Astrocyte (in vitro differentiated cells and primary cell): Measurements from ENCODE around the gene LRRC8D. TPM values are rescaled to one million over a fixed set of nuclear protein-coding genes. Genes with fewer than 3 reads are reported as not detected.

Experiments used
- DNase-seq: peaks from one replicate; pipeline ENCODE4 v3.0.0-alpha.2; 2010; ENCODE audit warnings: low read depth
- FAIRE-seq: peaks from 2 replicates; lab custom pipeline; 2011; peaks lifted over from hg19 to GRCh38; lab: Jason Lieb, UNC
- H2AFZ ChIP-seq: 2 replicates; pipeline ENCODE4 v1.6.0; 2012; ENCODE audit warnings: low read depth, low read length, inconsistent platforms
- H3K27ac ChIP-seq: 2 replicates; pipeline ENCODE4 v1.5.1; 2011; ENCODE audit warnings: low read depth, low read length, inconsistent platforms
- H3K27me3 ChIP-seq: 2 replicates; pipeline ENCODE4 v1.6.0; 2011; ENCODE audit warnings: low read length, inconsistent platforms; ENCODE audit not compliant: insufficient read depth
- H3K36me3 ChIP-seq: 2 replicates; pipeline ENCODE4 v1.5.1; 2011; ENCODE audit warnings: low read length, inconsistent platforms; ENCODE audit not compliant: insufficient read depth
- H3K4me1 ChIP-seq: 2 replicates; pipeline ENCODE4 v1.5.1; 2011; ENCODE audit warnings: low read length, inconsistent platforms; ENCODE audit not compliant: insufficient read depth
- H3K4me2 ChIP-seq: 2 replicates; pipeline ENCODE4 v1.6.0; 2012; ENCODE audit warnings: low read length, inconsistent platforms
- H3K4me3 ChIP-seq: 2 replicates; pipeline ENCODE4 v1.5.1; 2011; ENCODE audit warnings: low read depth, mild to moderate bottlenecking, low read length, inconsistent platforms; ENCODE audit not compliant: insufficient read depth
- H3K79me2 ChIP-seq: 2 replicates; pipeline ENCODE4 v1.6.0; 2012; ENCODE audit warnings: mild to moderate bottlenecking, low read length, inconsistent platforms; ENCODE audit not compliant: insufficient read depth
- H3K9ac ChIP-seq: 2 replicates; pipeline ENCODE4 v1.6.0; 2012; ENCODE audit warnings: mild to moderate bottlenecking, low read length, inconsistent platforms
- H3K9me3 ChIP-seq: 2 replicates; pipeline ENCODE4 v1.5.1; 2012; ENCODE audit warnings: low read depth, mild to moderate bottlenecking, low read length, inconsistent platforms; ENCODE audit not compliant: insufficient read depth
- H4K20me1 ChIP-seq: 2 replicates; pipeline ENCODE4 v1.6.0; 2012; ENCODE audit warnings: low read length, inconsistent platforms; ENCODE audit not compliant: insufficient read depth
- H3K27ac Mint-ChIP-seq: one replicate; pipeline ENCODE4 v1.8.0; 2021; ENCODE audit warnings: mild to moderate bottlenecking, mixed read lengths; ENCODE audit not compliant: unreplicated experiment
- H3K27me3 Mint-ChIP-seq: one replicate; pipeline ENCODE4 v1.8.0; 2021; ENCODE audit warnings: low read depth, mixed read lengths; ENCODE audit not compliant: unreplicated experiment
- H3K36me3 Mint-ChIP-seq: one replicate; pipeline ENCODE4 v1.8.0; 2021; ENCODE audit warnings: low read depth, mixed read lengths; ENCODE audit not compliant: unreplicated experiment
- H3K4me1 Mint-ChIP-seq: one replicate; pipeline ENCODE4 v1.8.0; 2021; ENCODE audit warnings: low read depth, mixed read lengths; ENCODE audit not compliant: unreplicated experiment
- H3K4me3 Mint-ChIP-seq: one replicate; pipeline ENCODE4 v1.8.0; 2021; ENCODE audit warnings: mild to moderate bottlenecking, moderate library complexity, mixed read lengths; ENCODE audit not compliant: unreplicated experiment
- H3K9me3 Mint-ChIP-seq: one replicate; pipeline ENCODE4 v1.8.0; 2021; ENCODE audit warnings: mild to moderate bottlenecking, mixed read lengths; ENCODE audit not compliant: unreplicated experiment
- EZH2 ChIP-seq: IDR thresholded peaks from 2 replicates; pipeline ENCODE4 v1.6.1; 2012; ENCODE audit warnings: mild to moderate bottlenecking, low read length, inconsistent platforms; ENCODE audit not compliant: insufficient read depth
- total RNA-seq: library from RNA; stranded (reverse); gene quantifications from 2 replicates; pipeline ENCODE4 v1.2.1, GENCODE V29; 2021
- TF ChIP-seq, protein P1 (sequence below): IDR thresholded peaks from 2 replicates; pipeline ENCODE4 v1.5.1; 2011; ENCODE audit warnings: low read depth, mild to moderate bottlenecking, inconsistent platforms, low read length, moderate library complexity; ENCODE audit not compliant: insufficient read depth

Gene LRRC8D
- total RNA-seq, 1 donor from 2014 or later = 36.9 TPM

GRCh38 chr1:89834083-89834704 is 13.4 kb downstream of the LRRC8D start:
- DNase-seq (no peak), FAIRE-seq (no peak)
- Histone ChIP-seq H3K27me3 (no peaks in the 10 kb centered on the region), H3K9me3 (no peaks in the 10 kb centered on the region), H3K9ac (no peak overlapping the region), H3K27ac (no peak overlapping the region), H3K4me3 (no peak overlapping the region), H2AFZ (no peak overlapping the region), H3K4me1 (no peaks in the 10 kb centered on the region), H4K20me1 (no peaks in the 10 kb centered on the region), H3K79me2 (no peaks in the 10 kb centered on the region), H3K36me3 (no peaks in the 10 kb centered on the region), H3K4me2 (no peak overlapping the region)
- Mint-ChIP-seq H3K27me3 (no peaks in the 10 kb centered on the region), H3K4me1 (peaks cover 38% of the 10 kb centered on the region), H3K9me3 (no peaks in the 10 kb centered on the region), H3K4me3 (no peak overlapping the region), H3K27ac (no peak overlapping the region), H3K36me3 (no peaks in the 10 kb centered on the region)
- TF ChIP-seq EZH2 = no peak
- TF ChIP-seq, protein P1, sequence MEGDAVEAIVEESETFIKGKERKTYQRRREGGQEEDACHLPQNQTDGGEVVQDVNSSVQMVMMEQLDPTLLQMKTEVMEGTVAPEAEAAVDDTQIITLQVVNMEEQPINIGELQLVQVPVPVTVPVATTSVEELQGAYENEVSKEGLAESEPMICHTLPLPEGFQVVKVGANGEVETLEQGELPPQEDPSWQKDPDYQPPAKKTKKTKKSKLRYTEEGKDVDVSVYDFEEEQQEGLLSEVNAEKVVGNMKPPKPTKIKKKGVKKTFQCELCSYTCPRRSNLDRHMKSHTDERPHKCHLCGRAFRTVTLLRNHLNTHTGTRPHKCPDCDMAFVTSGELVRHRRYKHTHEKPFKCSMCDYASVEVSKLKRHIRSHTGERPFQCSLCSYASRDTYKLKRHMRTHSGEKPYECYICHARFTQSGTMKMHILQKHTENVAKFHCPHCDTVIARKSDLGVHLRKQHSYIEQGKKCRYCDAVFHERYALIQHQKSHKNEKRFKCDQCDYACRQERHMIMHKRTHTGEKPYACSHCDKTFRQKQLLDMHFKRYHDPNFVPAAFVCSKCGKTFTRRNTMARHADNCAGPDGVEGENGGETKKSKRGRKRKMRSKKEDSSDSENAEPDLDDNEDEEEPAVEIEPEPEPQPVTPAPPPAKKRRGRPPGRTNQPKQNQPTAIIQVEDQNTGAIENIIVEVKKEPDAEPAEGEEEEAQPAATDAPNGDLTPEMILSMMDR = no peak

GRCh38 chr1:89836252-89837035 is 15.6 kb downstream of the LRRC8D start:
- H3K4me1 Mint-ChIP-seq = peaks cover 40% of the 10 kb centered on the region
- H3K27ac Mint-ChIP-seq = no peak overlapping the region
- no peaks in the 10 kb centered on the region for H3K36me3 Mint-ChIP-seq
- no peaks in the 10 kb centered on the region for H3K36me3 ChIP-seq
- H3K4me1 ChIP-seq = no peaks in the 10 kb centered on the region
- no peak overlapping the region for H3K27ac ChIP-seq
- H3K27me3 ChIP-seq = no peaks in the 10 kb centered on the region
- no peak overlapping the region for H3K9ac ChIP-seq
- H3K9me3 Mint-ChIP-seq = no peaks in the 10 kb centered on the region
- H3K9me3 ChIP-seq = no peaks in the 10 kb centered on the region
- FAIRE-seq (no peak), DNase-seq (no peak)
- H3K4me3 ChIP-seq = no peak overlapping the region
- H3K79me2 ChIP-seq = no peaks in the 10 kb centered on the region
- no peak overlapping the region for H3K4me3 Mint-ChIP-seq
- H2AFZ ChIP-seq = no peak overlapping the region
- H3K27me3 Mint-ChIP-seq = no peaks in the 10 kb centered on the region
- no peak for TF ChIP-seq EZH2
- TF ChIP-seq, protein P1 = no peak
- peak overlapping the region; percentile 9 for H3K4me2 ChIP-seq
- H4K20me1 ChIP-seq = no peaks in the 10 kb centered on the region

- no peak for TF ChIP-seq EZH2
- TF ChIP-seq, protein P1 = no peak
- peak; percentile 37 for DNase-seq
Observed at GRCh38 chr1:89837036-89837481, 16.2 kb downstream of the LRRC8D start.

More at GRCh38 chr1:89837036-89837481, 16.2 kb downstream of the LRRC8D start:
- no peak overlapping the region for H2AFZ ChIP-seq
- no peak overlapping the region for H3K27ac ChIP-seq
- no peaks in the 10 kb centered on the region for H3K36me3 ChIP-seq
- no peaks in the 10 kb centered on the region for H3K27me3 Mint-ChIP-seq
- H3K9ac ChIP-seq = no peak overlapping the region
- H3K4me1 ChIP-seq = no peaks in the 10 kb centered on the region
- H3K79me2 ChIP-seq = no peaks in the 10 kb centered on the region
- H3K36me3 Mint-ChIP-seq = no peaks in the 10 kb centered on the region
- H3K4me2 ChIP-seq = peak overlapping the region; percentile 9
- H3K9me3 ChIP-seq = no peaks in the 10 kb centered on the region
- H3K27me3 ChIP-seq = no peaks in the 10 kb centered on the region
- no peaks in the 10 kb centered on the region for H4K20me1 ChIP-seq
- H3K4me3 Mint-ChIP-seq = no peak overlapping the region
- H3K9me3 Mint-ChIP-seq = no peaks in the 10 kb centered on the region
- H3K4me3 ChIP-seq = no peak overlapping the region
- FAIRE-seq = no peak
- peaks cover 35% of the 10 kb centered on the region for H3K4me1 Mint-ChIP-seq
- H3K27ac Mint-ChIP-seq = no peak overlapping the region
